HG03135 (cell line): ENCODE measurements around the gene TRIB2.

Source experiments
- ATAC-seq: cut with Tn5 transposase; IDR thresholded peaks from one replicate; pipeline ENCODE4 v1.9.1; 2021; ENCODE audit warnings: mild to moderate bottlenecking, moderate library complexity; ENCODE audit not compliant: unreplicated experiment

The TRIB2 gene

DNA sequence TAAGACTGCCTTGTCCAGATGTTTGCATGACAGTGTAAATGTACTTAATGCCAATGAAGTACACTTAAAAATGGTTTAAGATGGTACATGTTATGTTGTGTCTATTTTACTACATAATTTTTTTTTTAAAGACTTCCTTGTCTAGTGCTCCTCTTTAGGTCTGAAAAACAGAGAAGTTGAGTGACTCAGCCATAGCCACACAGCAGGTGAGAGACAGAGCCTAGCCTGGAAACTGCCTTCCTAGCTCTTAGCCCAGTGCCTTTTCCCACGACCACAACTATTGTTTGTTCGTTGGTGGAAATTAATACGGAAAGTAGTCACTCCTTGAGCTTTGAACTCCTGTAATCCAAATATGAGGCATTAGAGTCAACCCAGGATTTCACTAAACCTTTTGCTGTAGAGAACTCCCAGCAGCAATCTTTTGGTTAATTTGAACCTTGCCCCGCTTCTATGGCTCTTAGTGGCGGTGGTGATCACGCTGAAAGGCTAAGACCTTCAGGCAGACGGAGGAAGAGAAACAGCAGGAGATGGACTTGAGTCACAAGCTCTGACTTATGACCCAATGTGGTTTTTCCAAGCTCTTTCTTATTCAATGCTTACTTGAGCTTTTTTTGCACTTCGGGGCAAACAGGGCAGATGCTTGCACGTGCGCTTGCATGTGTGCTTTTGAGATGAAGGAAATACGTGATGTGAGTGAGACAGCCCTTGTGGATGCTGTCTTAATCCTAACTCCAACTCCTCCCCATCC, 21.2 kb downstream of the TRIB2 start:
- ATAC-seq: no peak

- ATAC-seq: no peak
These were observed 23.1 kb downstream of the TRIB2 start for GRCh38 chr2:12739721-12740254.

DNA sequence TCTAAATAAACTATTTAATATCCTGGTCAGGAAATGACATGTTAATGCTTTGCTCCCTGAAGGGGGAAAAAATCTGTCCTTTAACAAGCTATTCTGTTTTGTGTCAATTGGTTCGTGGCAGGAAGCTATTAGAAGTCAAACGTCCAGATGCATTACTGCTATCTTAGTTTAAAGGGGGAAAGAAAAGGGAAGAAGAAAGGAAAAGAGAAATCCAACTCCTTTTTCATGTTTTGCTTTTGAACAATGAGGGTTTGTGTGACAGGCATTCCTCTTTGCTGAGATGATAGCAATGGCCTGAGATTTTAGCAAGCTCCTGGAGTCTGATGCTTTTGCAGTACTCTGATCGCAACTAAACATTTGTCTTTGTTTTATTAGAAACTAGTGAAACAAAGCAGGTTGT, 24.6 kb downstream of the TRIB2 start:
- ATAC-seq: no peak

DNA sequence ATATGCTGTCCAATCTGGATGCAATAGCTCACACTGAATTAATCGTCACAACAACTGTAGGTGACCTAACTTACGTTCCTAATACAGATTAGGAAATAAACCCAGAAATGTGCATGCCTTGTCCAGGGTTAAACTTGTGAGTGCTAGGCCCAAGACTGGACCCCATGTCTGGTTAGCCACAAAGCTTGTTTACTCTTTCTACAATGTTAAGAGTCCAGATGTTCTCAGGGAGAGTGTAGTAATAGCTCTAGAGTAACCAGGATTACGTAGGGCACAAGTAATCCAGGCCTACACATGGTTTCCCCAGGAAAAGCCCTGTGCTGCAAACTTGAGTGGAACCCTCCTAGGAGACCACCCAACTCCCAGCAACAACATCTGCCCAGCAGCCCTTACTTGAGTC, 26.2 kb downstream of the TRIB2 start:
- no peak for ATAC-seq

- ATAC-seq: no peak
These were observed 33.6 kb downstream of the TRIB2 start for GRCh38 chr2:12750166-12750905.

GRCh38 chr2:12754643-12755042, 37.9 kb downstream of the TRIB2 start:
- ATAC-seq: no peak

GRCh38 chr2:12755384-12755783, 38.6 kb downstream of the TRIB2 start:
- no peak for ATAC-seq

DNA sequence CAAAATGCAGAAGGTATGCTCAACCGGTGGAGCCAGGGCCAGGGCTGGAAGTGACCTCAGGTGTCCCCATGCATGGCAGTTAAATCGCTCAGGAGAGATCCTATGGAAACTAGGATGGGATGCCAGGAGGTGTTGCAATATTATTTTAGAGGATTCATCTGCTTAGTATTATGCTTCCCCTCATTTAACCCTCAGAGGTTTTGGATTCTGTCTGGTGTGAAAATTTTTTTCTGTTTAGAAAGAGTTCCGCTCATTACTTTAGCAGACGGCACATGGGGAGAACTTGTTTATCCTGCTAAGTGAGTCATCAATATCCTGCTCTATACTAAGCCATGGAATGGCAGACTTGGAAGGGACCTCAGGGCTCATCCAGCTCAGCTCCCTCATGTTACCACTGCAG, 42.5 kb downstream of the TRIB2 start:
- ATAC-seq: no peak

DNA sequence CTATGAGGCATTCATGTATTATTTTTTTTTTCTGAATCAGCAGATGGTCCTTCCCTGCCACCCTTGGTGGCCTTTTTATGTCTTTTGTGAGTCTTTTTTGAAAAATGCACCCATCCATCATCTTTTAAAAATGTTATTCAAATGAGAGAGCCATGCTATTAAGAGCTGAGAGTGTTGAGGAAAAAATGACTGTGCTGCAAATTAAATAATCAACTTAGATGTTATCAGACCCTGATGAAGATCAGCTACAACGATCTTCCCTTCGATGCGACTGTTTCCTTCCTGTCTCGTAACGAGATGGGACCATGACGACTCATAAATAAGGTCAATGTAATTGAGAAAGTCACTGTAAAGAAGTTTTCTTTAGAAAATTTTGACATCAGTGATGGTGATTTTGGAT, 44.4 kb downstream of the TRIB2 start:
- ATAC-seq: no peak

DNA sequence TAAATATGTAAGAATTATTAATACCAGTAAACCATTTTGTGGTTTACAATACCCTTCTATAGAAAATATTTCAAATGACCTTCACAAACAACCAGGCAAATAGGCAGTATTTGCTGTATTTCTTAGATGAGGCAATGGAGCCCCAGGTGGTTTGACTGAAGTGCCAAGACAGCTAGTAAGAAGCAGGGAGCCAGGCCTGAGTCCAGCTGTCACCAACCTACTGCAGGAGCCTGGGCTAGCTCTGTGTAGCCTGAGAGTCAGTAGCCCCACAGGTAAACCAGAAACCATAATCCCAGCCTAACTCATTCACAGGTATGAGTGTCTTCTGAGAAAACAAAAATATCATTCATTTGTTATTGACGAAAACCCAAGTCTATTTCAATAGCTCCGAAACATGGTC, 45.6 kb downstream of the TRIB2 start:
- no peak for ATAC-seq

DNA sequence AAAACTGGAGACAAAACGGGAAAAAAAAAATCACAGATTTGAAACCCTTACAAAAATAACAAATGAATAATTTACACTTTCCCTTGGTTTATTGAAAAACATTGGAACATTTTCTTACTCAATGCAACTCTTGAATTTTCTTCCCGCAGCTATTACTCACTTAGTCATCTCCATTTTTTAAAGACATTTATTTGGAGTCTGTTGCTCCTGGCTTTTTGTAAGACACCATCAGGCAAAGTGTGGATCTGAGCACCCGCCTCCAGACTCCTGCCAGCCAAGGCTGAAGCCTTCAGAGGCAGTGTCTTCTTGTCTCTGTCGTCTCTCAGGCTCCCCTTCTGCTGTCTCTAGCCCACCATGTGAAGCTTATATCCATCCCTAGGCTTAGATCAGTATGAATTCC, 46.2 kb downstream of the TRIB2 start:
- ATAC-seq: no peak

- no peak for ATAC-seq
These were observed 46.8 kb downstream of the TRIB2 start for GRCh38 chr2:12763486-12763885.

GRCh38 chr2:12764075-12764730, 47.5 kb downstream of the TRIB2 start:
- no peak for ATAC-seq

GRCh38 chr2:12764849-12765605, 48.3 kb downstream of the TRIB2 start:
- no peak for ATAC-seq

DNA sequence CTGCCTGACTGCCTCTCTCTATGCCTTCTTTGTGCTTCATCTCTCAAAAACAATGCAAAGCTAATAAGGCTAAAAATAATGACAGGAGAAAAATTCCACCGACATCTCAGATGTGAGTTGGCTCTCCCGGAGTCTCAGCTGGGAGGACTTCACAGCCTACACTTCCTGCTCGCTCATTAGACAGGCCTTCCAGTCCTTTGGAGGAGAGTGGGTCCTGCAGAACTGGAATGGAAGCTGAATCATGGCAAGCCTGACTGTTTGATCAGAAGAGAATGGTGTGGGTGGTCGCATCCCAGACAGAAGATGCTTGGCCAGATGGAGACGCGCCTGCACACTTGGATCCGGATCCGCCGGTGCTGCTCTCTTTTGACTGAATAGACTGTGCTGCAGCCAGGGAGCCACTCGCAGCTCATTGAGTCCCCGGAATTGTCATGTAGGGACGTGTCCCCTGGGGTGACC, 49.7 kb downstream of the TRIB2 start:
- no peak for ATAC-seq

- ATAC-seq: no peak
These were observed 50.8 kb downstream of the TRIB2 start for GRCh38 chr2:12767541-12767940.

GRCh38 chr2:12767996-12768624, 51.4 kb downstream of the TRIB2 start:
- ATAC-seq: no peak

GRCh38 chr2:12769492-12770105, 52.9 kb downstream of the TRIB2 start:
- ATAC-seq: no peak

DNA sequence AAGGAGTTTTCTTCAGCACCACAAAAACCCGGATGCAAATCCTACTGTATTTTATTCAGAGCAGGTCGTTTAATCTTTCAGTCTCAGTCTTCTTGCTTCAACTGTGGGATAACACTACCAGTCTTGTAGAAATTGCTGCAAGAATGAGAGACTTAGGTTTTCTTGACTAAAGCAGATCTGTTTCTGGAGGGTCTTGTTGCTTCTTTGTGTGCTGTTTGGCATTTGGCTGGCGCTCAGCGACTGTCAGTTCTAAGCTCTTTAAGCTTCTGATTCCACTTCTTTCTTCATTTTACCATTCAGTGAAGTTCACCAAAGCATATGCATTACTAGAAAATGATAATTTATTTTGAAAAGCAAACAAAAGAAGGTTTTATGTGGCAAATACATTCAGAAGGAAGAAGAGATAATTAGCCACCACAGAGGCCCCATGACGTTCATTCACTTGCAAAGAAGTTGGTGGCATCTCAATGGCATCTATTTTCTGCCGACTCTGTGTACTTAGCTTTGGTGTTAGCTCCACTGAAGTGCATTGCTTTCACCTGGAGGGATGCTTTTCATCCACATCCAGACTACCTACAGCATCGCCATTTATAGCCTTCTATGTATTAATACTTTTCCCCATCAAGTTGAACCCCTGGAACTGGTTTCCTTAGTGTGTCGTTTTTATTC, 53.7 kb downstream of the TRIB2 start:
- ATAC-seq: no peak
